K562 (cell line): ENCODE results near the gene TIFAB. TPM values are rescaled to one million over a fixed set of nuclear protein-coding genes. Genes with fewer than 3 reads are reported as not detected.

Experiments used
- CCAR2 ChIP-seq: fragments of 200-400 bp; formaldehyde crosslinking; IDR thresholded peaks from 2 replicates; pipeline ENCODE4 v1.6.1; 2017; ENCODE audit warnings: mild to moderate bottlenecking, low read depth, low read length
- HCFC1 ChIP-seq: IDR thresholded peaks from 2 replicates; pipeline ENCODE4 v1.6.1; 2012; ENCODE audit warnings: low read depth, low read length, improper control_type of control experiment
- JUND ChIP-seq, 2 experiments: IDR thresholded peaks; 2 replicates in 1 of 2; 3 replicates in 1 of 2; pipeline ENCODE4 v1.6.1; 2011; ENCODE audit warnings: borderline replicate concordance in 2 of 2, low read depth in 2 of 2, low read length in 2 of 2, improper control_type of control experiment in 1 of 2, missing biosample characterization in 1 of 2, missing genetic modification characterization in 1 of 2, missing genetic modification reagents in 1 of 2
- KDM5B ChIP-seq: fragments of 200-600 bp; sonication (generic); IDR thresholded peaks from 2 replicates; pipeline ENCODE4 v1.6.1; 2012; ENCODE audit warnings: low read depth, mild to moderate bottlenecking, moderate library complexity, low read length, control low read depth, inconsistent platforms; ENCODE audit not compliant: insufficient replicate concordance
- L3MBTL2 ChIP-seq: fragments of 450-650 bp; IDR thresholded peaks from 2 replicates; pipeline ENCODE4 v1.6.1; 2016; ENCODE audit warnings: mild to moderate bottlenecking, moderate library complexity
- LEF1 ChIP-seq: fragments of 450-650 bp; IDR thresholded peaks from 2 replicates; pipeline ENCODE4 v1.6.1; 2016; ENCODE audit warnings: mild to moderate bottlenecking
- MAZ ChIP-seq, 2 experiments: fragments of 450-650 bp in 1 of 2; sonication (generic) in 1 of 2; formaldehyde crosslinking; IDR thresholded peaks in 1 of 2; conservative IDR thresholded peaks in 1 of 2; 2 replicates each; pipeline versions ENCODE4 v1.4.0 to v1.5.0; 2020; ENCODE audit warnings: mild to moderate bottlenecking in 1 of 2, missing genetic modification reagents in 1 of 2
- MEF2A ChIP-seq: IDR thresholded peaks from 2 replicates; pipeline ENCODE4 v1.6.1; 2011; ENCODE audit warnings: low read depth, mild to moderate bottlenecking, low read length, moderate library complexity; ENCODE audit not compliant: control insufficient read depth
- NEUROD1 ChIP-seq: fragments of 150-350 bp; IDR thresholded peaks from 2 replicates; pipeline ENCODE4 v1.6.1; 2014; ENCODE audit warnings: borderline replicate concordance, low read length, low read depth; ENCODE audit not compliant: partially characterized antibody
- NR2C2 ChIP-seq, 2 experiments: fragments of 200-800 bp in 1 of 2; sonication (Bioruptor generic) in 1 of 2; sonication (generic) in 1 of 2; formaldehyde crosslinking in 1 of 2; IDR thresholded peaks; 2 replicates each; pipeline versions ENCODE4 v1.6.1 to v1.8.0; 2016 to 2022; ENCODE audit warnings: mild to moderate bottlenecking in 1 of 2, missing compliant biosample characterization in 1 of 2, missing genetic modification characterization in 1 of 2, missing genetic modification reagents in 1 of 2
- NR2F6 ChIP-seq: fragments of 450-650 bp; formaldehyde crosslinking; IDR thresholded peaks from 2 replicates; pipeline ENCODE4 v1.4.0; 2020; ENCODE audit warnings: mild to moderate bottlenecking
- PHF20 ChIP-seq: fragments of 450-650 bp; IDR thresholded peaks from 2 replicates; pipeline ENCODE4 v1.6.1; 2018; ENCODE audit not compliant: partially characterized antibody
- SIN3A ChIP-seq, 2 experiments: fragments of 150-350 bp in 1 of 2; IDR thresholded peaks; 2 replicates each; pipeline ENCODE4 v1.6.1; 2011 to 2016; ENCODE audit warnings: borderline replicate concordance in 2 of 2, low read depth in 2 of 2, low read length in 2 of 2, mild to moderate bottlenecking in 2 of 2, moderate library complexity in 2 of 2; ENCODE audit not compliant: control insufficient read depth in 1 of 2
- SLC30A9 ChIP-seq: fragments of 250-450 bp; sonication (Bioruptor Pico); IDR thresholded peaks from 2 replicates; pipeline ENCODE4 v1.8.0; 2022; ENCODE audit warnings: mild to moderate bottlenecking, moderate library complexity
- SMAD4 ChIP-seq: fragments of 250-450 bp; sonication (Bioruptor Pico); conservative IDR thresholded peaks from 2 replicates; pipeline ENCODE4 v1.8.0; 2021; ENCODE audit warnings: inconsistent platforms, mild to moderate bottlenecking, moderate library complexity
- SMARCA4 ChIP-seq: fragments of 450-650 bp; IDR thresholded peaks from 2 replicates; pipeline ENCODE4 v1.6.1; 2016
- TRIM24 ChIP-seq, 2 experiments: fragments of 450-650 bp; IDR thresholded peaks; 2 replicates each; pipeline ENCODE4 v1.6.1; 2016
- polyA plus RNA-seq, 8 experiments: library from polyadenylated mRNA; depleted of rRNA in 4 of 8; stranded (reverse) in 5 of 8; unstranded in 3 of 8; fragments of >200 nt; fragmentation: Nextera tagmentation in 2 of 8; fragmentation: Illumina TruSeq in 1 of 8; extraction: Ambion mirVana in 2 of 8; extraction: Trizol in 1 of 8; gene quantifications; 2 replicates each; pipeline versions ENCODE4 v1.2.1 to v1.2.3, GENCODE V29; 2011 to 2014; ENCODE audit warnings: inconsistent platforms in 1 of 8, missing spikeins in 1 of 8
- total RNA-seq, 7 experiments: library from RNA; depleted of rRNA in 6 of 7; stranded (reverse); fragments of >200 nt in 6 of 7; fragmentation: Illumina TruSeq in 2 of 7; extraction: Trizol in 2 of 7; gene quantifications; 2 replicates each; pipeline versions ENCODE4 v1.2.1 to v1.2.3, GENCODE V29; 2011 to 2021; ENCODE audit warnings: low replicate concordance in 1 of 7
- TF ChIP-seq, protein P1 (sequence below): fragments of 200-800 bp; sonication (Bioruptor generic); IDR thresholded peaks from 2 replicates; pipeline ENCODE4 v1.6.1; 2016; ENCODE audit warnings: missing genetic modification characterization, missing compliant biosample characterization
- TF ChIP-seq, protein P2 (sequence below): sonication (generic); formaldehyde crosslinking; IDR thresholded peaks from 2 replicates; pipeline ENCODE4 v1.8.1; 2022; ENCODE audit warnings: missing genetic modification reagents
- TF ChIP-seq, protein P3 (sequence below): fragments of 200-800 bp; sonication (Bioruptor generic); IDR thresholded peaks from 2 replicates; pipeline ENCODE4 v1.6.1; 2017; ENCODE audit warnings: missing genetic modification characterization, missing compliant biosample characterization

TIFAB gene
- total and polyA plus RNA-seq, 9 of the 15 experiments (the other 6 are each of a cell fraction or from before 2014, with no cell fraction given), result not detected

DNA sequence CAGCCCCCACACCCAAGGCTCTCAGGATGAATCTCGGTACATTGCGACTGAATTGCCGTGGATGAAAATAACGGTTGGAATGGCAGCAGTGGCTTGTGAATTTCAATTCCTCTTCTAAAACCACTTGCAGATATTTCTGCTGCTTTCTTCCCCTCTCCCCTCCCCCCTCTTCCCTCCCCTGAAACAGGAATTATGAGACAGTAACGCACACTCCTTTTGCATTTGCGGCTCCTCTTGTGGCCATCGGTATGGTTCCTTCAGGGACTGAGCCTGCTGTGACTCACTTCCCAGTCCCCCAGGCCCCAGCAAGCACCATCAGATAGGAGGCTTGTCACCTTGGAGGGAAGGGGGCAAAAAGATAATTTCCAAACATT is 14.7 kb downstream of the TIFAB start (continued):
- TF ChIP-seq, protein P1, sequence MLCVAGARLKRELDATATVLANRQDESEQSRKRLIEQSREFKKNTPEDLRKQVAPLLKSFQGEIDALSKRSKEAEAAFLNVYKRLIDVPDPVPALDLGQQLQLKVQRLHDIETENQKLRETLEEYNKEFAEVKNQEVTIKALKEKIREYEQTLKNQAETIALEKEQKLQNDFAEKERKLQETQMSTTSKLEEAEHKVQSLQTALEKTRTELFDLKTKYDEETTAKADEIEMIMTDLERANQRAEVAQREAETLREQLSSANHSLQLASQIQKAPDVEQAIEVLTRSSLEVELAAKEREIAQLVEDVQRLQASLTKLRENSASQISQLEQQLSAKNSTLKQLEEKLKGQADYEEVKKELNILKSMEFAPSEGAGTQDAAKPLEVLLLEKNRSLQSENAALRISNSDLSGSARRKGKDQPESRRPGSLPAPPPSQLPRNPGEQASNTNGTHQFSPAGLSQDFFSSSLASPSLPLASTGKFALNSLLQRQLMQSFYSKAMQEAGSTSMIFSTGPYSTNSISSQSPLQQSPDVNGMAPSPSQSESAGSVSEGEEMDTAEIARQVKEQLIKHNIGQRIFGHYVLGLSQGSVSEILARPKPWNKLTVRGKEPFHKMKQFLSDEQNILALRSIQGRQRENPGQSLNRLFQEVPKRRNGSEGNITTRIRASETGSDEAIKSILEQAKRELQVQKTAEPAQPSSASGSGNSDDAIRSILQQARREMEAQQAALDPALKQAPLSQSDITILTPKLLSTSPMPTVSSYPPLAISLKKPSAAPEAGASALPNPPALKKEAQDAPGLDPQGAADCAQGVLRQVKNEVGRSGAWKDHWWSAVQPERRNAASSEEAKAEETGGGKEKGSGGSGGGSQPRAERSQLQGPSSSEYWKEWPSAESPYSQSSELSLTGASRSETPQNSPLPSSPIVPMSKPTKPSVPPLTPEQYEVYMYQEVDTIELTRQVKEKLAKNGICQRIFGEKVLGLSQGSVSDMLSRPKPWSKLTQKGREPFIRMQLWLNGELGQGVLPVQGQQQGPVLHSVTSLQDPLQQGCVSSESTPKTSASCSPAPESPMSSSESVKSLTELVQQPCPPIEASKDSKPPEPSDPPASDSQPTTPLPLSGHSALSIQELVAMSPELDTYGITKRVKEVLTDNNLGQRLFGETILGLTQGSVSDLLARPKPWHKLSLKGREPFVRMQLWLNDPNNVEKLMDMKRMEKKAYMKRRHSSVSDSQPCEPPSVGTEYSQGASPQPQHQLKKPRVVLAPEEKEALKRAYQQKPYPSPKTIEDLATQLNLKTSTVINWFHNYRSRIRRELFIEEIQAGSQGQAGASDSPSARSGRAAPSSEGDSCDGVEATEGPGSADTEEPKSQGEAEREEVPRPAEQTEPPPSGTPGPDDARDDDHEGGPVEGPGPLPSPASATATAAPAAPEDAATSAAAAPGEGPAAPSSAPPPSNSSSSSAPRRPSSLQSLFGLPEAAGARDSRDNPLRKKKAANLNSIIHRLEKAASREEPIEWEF (CRISPR knock-in tag), result no peak
- peak; percentile 69 for TF ChIP-seq LEF1
- peak; percentile 92 for TF ChIP-seq JUND (IDR thresholded peaks at IDR 0.05; ENCODE audit: borderline replicate concordance, low read depth, low read length)
- TF ChIP-seq JUND (tag; IDR thresholded peaks at IDR 0.05; ENCODE audit: borderline replicate concordance, low read depth, low read length), result peak; percentile 80; the same call in 1 of the 3 replicates
- no peak for TF ChIP-seq HCFC1
- TF ChIP-seq, protein P2, sequence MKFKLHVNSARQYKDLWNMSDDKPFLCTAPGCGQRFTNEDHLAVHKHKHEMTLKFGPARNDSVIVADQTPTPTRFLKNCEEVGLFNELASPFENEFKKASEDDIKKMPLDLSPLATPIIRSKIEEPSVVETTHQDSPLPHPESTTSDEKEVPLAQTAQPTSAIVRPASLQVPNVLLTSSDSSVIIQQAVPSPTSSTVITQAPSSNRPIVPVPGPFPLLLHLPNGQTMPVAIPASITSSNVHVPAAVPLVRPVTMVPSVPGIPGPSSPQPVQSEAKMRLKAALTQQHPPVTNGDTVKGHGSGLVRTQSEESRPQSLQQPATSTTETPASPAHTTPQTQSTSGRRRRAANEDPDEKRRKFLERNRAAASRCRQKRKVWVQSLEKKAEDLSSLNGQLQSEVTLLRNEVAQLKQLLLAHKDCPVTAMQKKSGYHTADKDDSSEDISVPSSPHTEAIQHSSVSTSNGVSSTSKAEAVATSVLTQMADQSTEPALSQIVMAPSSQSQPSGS, result no peak
- TF ChIP-seq SMARCA4, result peak; percentile 76
- peak in 1 of 2 experiments; percentile 52; a peak in 1 of 4 replicates for TF ChIP-seq MAZ (CRISPR knock-in tag; conservative IDR thresholded peaks at IDR 0.05 in 1 of 2, IDR thresholded peaks at IDR 0.05 in 1 of 2)
- no peak for TF ChIP-seq MEF2A
- TF ChIP-seq PHF20, result no peak
- TF ChIP-seq, protein P3, sequence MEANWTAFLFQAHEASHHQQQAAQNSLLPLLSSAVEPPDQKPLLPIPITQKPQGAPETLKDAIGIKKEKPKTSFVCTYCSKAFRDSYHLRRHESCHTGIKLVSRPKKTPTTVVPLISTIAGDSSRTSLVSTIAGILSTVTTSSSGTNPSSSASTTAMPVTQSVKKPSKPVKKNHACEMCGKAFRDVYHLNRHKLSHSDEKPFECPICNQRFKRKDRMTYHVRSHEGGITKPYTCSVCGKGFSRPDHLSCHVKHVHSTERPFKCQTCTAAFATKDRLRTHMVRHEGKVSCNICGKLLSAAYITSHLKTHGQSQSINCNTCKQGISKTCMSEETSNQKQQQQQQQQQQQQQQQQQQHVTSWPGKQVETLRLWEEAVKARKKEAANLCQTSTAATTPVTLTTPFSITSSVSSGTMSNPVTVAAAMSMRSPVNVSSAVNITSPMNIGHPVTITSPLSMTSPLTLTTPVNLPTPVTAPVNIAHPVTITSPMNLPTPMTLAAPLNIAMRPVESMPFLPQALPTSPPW (CRISPR knock-in tag), result peak; percentile 79
- TF ChIP-seq L3MBTL2, result no peak
- TF ChIP-seq KDM5B, result peak; percentile 52
- TF ChIP-seq NR2F6 (CRISPR knock-in tag), result no peak
- 0 out of 4 replicates have a peak, but pooled peaks of 1 of the 2 experiments have one; percentile 30 for TF ChIP-seq TRIM24 (IDR thresholded peaks at IDR 0.05)
- TF ChIP-seq NEUROD1, result peak; percentile 52
- no peak for TF ChIP-seq CCAR2
- no peak for TF ChIP-seq SMAD4
- TF ChIP-seq SIN3A (IDR thresholded peaks at IDR 0.05; ENCODE audit: borderline replicate concordance in 2 of 2, control insufficient read depth in 1 of 2, low read depth in 2 of 2, low read length in 2 of 2), result no peak
- TF ChIP-seq SLC30A9 (CRISPR knock-in tag), result no peak
- no peak for TF ChIP-seq NR2C2 (CRISPR knock-in tag; IDR thresholded peaks at IDR 0.05)
- TF ChIP-seq NR2C2 (tag; IDR thresholded peaks at IDR 0.05), result 0 out of 2 replicates have a peak, but pooled peaks have one; percentile 12
